Hepatocyte (in vitro differentiated cells): ENCODE results near the gene VTA1. TPM values are rescaled to one million over a fixed set of nuclear protein-coding genes. Genes with fewer than 3 reads are reported as not detected.

Experiments used
- DNase-seq: peaks from one replicate; pipeline ENCODE4 v3.0.0-alpha.2; 2016; ENCODE audit warnings: low spot score
- H2AFZ ChIP-seq: fragments of 200-600 bp; sonication (generic); 2 replicates; pipeline ENCODE4 v1.6.0; 2016; ENCODE audit warnings: antibody characterized with exemption, mild to moderate bottlenecking
- H3K27ac ChIP-seq: fragments of 200-600 bp; sonication (generic); 2 replicates; pipeline ENCODE4 v1.5.1; 2016; ENCODE audit warnings: mild to moderate bottlenecking
- H3K27me3 ChIP-seq: fragments of 200-600 bp; sonication (generic); 2 replicates; pipeline ENCODE4 v1.6.1; 2016
- H3K36me3 ChIP-seq: fragments of 200-600 bp; sonication (generic); replicated peaks from 2 replicates; pipeline ENCODE4 v1.5.1; 2016; ENCODE audit warnings: low read depth; ENCODE audit not compliant: insufficient read depth
- H3K4me1 ChIP-seq: fragments of 200-600 bp; sonication (generic); 2 replicates; pipeline ENCODE4 v1.5.1; 2016; ENCODE audit warnings: mild to moderate bottlenecking, moderate library complexity; ENCODE audit not compliant: insufficient read depth
- H3K4me2 ChIP-seq: fragments of 200-600 bp; sonication (generic); 2 replicates; pipeline ENCODE4 v1.6.0; 2016
- H3K4me3 ChIP-seq: fragments of 200-600 bp; sonication (generic); 2 replicates; pipeline ENCODE4 v1.5.1; 2016; ENCODE audit warnings: mild to moderate bottlenecking
- H3K79me2 ChIP-seq: fragments of 200-600 bp; sonication (generic); 2 replicates; pipeline ENCODE4 v1.6.0; 2017; ENCODE audit warnings: mild to moderate bottlenecking
- H3K9me2 ChIP-seq: fragments of 200-600 bp; sonication (generic); replicated peaks from 2 replicates; pipeline ENCODE4 v1.6.0; 2017; ENCODE audit warnings: mild to moderate bottlenecking; ENCODE audit not compliant: insufficient read depth
- H3K9me3 ChIP-seq: fragments of 200-600 bp; sonication (generic); 2 replicates; pipeline ENCODE4 v1.5.1; 2016; ENCODE audit warnings: low read depth, mild to moderate bottlenecking
- H4K20me1 ChIP-seq: fragments of 200-600 bp; sonication (generic); 2 replicates; pipeline ENCODE4 v1.6.0; 2016; ENCODE audit warnings: mild to moderate bottlenecking; ENCODE audit not compliant: insufficient read depth, poor library complexity, severe bottlenecking
- EZH2 ChIP-seq: fragments of 200-600 bp; sonication (generic); IDR thresholded peaks from 2 replicates; pipeline ENCODE4 v1.6.1; 2016; ENCODE audit warnings: antibody characterized with exemption, mild to moderate bottlenecking, borderline replicate concordance
- EZH2phosphoT487 ChIP-seq: fragments of 200-600 bp; sonication (generic); IDR thresholded peaks from one replicate; pipeline ENCODE4 v1.6.1; 2018; ENCODE audit warnings: antibody characterized with exemption, mild to moderate bottlenecking, low read depth, moderate library complexity; ENCODE audit not compliant: unreplicated experiment, severe bottlenecking
- WGBS: methylation state at CpG from one replicate; pipeline ENCODE4 v1.1.6; 2016; ENCODE audit warnings: low lambda C conversion rate; ENCODE audit errors: missing lambda C conversion rate; 5-methylcytosine and 5-hydroxymethylcytosine counted together
- polyA plus RNA-seq: library from polyadenylated mRNA; unstranded; fragments of >200 nt; fragmentation: Nextera tagmentation; extraction: Ambion mirVana; gene quantifications from 2 replicates; pipeline ENCODE4 v1.2.1, GENCODE V29; 2016
- total RNA-seq: library from RNA; depleted of rRNA; stranded (reverse); fragments of >200 nt; gene quantifications from 2 replicates; pipeline ENCODE4 v1.2.3, GENCODE V29; 2014
- TF ChIP-seq, protein P1 (sequence below): fragments of 200-600 bp; sonication (generic); IDR thresholded peaks from 2 replicates; pipeline ENCODE4 v1.5.1; 2016; ENCODE audit warnings: antibody characterized with exemption, mild to moderate bottlenecking; ENCODE audit not compliant: poor library complexity

Gene VTA1
- total and polyA plus RNA-seq, 2 experiments from 2014 or later: 77.6 to 99.2 TPM

DNA sequence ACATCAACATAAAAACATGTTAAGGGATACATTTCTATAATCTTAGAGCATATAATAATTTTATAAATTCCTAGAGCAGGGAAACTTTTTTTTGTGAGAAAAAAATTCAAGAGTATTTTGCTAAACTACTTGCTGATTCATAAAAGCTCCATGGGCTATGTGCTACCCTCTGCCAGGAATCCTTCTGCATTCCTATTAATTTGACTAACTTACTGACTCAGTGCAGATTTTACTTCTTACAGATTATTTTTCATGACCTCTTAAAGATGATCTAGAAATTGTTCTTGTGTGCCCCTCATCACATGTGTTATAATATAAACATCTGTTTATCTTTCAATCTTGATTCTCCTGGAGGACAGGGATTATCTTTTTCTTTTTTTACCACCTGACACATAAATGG lies 5.7 kb downstream of the VTA1 start:
- no peak for TF ChIP-seq EZH2
- Histone ChIP-seq H4K20me1 (peaks cover 11% of the 10 kb centered on the region), H3K36me3 (no peaks in the 10 kb centered on the region), H3K9me3 (no peaks in the 10 kb centered on the region), H3K79me2 (peaks cover 94% of the 10 kb centered on the region), H3K27me3 (no peaks in the 10 kb centered on the region), H3K4me3 (no peak overlapping the region), H3K4me2 (no peak overlapping the region), H3K27ac (no peak overlapping the region), H3K4me1 (peaks cover 12% of the 10 kb centered on the region), H2AFZ (no peak overlapping the region), H3K9me2 (no peaks in the 10 kb centered on the region)
- no peak for DNase-seq

DNA sequence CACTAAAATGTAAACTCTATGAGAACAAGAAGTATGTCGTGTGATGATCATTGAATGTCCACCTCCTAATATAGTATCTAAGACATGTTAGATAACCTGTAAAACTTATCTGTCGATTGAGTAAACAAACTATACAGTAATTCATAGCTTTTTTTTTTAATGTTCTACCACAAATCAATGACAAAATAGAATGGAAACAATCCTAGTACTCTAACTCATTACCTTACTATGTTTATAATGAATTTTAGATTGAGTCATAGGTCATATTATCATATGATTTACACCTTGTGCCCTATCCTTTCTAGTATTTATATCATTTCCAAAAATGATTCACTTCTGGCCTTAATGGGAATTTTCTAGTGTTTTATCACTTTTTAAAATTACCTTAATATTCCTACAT lies 6.1 kb downstream of the VTA1 start:
- no peak overlapping the region for H3K27ac ChIP-seq
- H3K79me2 ChIP-seq: peaks cover 94% of the 10 kb centered on the region
- no peaks in the 10 kb centered on the region for H3K27me3 ChIP-seq
- no peak for DNase-seq
- H3K9me3 ChIP-seq: no peaks in the 10 kb centered on the region
- no peak overlapping the region for H3K4me2 ChIP-seq
- WGBS: 73% methylated on average over 2 of the region's 2 CpGs
- H3K4me3 ChIP-seq: no peak overlapping the region
- TF ChIP-seq EZH2: no peak
- no peak for TF ChIP-seq EZH2phosphoT487
- TF ChIP-seq, protein P1, sequence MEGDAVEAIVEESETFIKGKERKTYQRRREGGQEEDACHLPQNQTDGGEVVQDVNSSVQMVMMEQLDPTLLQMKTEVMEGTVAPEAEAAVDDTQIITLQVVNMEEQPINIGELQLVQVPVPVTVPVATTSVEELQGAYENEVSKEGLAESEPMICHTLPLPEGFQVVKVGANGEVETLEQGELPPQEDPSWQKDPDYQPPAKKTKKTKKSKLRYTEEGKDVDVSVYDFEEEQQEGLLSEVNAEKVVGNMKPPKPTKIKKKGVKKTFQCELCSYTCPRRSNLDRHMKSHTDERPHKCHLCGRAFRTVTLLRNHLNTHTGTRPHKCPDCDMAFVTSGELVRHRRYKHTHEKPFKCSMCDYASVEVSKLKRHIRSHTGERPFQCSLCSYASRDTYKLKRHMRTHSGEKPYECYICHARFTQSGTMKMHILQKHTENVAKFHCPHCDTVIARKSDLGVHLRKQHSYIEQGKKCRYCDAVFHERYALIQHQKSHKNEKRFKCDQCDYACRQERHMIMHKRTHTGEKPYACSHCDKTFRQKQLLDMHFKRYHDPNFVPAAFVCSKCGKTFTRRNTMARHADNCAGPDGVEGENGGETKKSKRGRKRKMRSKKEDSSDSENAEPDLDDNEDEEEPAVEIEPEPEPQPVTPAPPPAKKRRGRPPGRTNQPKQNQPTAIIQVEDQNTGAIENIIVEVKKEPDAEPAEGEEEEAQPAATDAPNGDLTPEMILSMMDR: no peak
- peaks cover 8% of the 10 kb centered on the region for H3K4me1 ChIP-seq
- H4K20me1 ChIP-seq: peaks cover 10% of the 10 kb centered on the region
- no peaks in the 10 kb centered on the region for H3K9me2 ChIP-seq
- no peak overlapping the region for H2AFZ ChIP-seq
- H3K36me3 ChIP-seq: no peaks in the 10 kb centered on the region

DNA sequence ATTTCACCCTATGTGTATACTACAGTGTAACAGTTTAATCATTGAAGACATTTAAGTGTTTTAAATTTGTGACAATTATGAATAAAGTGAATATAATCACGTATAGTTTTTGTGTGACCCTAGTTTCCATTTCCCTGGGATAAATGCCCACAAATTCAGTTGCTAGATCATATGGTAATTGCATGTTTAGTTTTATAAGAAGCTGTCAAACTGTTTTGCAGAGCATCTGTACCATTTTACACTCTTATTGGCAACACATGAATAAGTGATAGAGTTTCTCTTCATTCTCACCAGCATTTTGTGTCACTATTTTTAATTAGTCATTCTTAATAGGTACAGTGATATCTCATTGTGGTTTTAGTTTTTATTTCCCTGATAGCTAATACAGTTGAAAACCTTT lies 7.3 kb downstream of the VTA1 start:
- Histone ChIP-seq H3K79me2 (peaks cover 94% of the 10 kb centered on the region), H3K36me3 (no peaks in the 10 kb centered on the region), H2AFZ (no peak overlapping the region)

DNA sequence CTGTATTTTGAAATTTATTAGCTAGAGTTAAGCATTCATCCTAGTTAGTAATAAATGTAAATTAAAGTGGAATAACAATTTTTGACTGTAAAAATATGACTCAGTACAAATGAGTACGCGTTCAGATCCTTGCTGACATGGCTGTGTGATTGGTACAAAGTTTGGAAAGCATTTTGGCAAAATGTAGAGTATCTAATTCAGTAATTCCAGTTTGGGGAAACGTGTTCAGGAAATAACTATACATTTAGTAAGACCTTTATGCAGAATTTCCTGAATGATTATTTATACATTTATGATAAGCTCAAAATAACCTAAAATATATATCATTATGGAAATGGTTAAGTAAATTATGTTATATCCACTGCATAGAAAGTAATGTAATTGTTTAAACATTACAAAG lies 8.0 kb downstream of the VTA1 start:
- Histone ChIP-seq H3K4me2 (no peak overlapping the region), H3K36me3 (no peaks in the 10 kb centered on the region), H3K27ac (no peak overlapping the region), H3K9me3 (no peaks in the 10 kb centered on the region), H2AFZ (no peak overlapping the region), H3K27me3 (no peaks in the 10 kb centered on the region), H3K79me2 (peaks cover 94% of the 10 kb centered on the region), H3K9me2 (no peaks in the 10 kb centered on the region), H4K20me1 (peaks cover 6% of the 10 kb centered on the region), H3K4me3 (no peak overlapping the region), H3K4me1 (no peaks in the 10 kb centered on the region)
- no peak for DNase-seq
- WGBS: 78% methylated on average over 3 of the region's 3 CpGs
- TF ChIP-seq EZH2: no peak
- TF ChIP-seq, protein P1: no peak
- TF ChIP-seq EZH2phosphoT487: no peak

More for the DNA sequence above, 7.3 kb downstream of the VTA1 start:
- Histone ChIP-seq H3K4me3 (no peak overlapping the region), H3K4me1 (no peaks in the 10 kb centered on the region), H3K27ac (no peak overlapping the region), H3K27me3 (no peaks in the 10 kb centered on the region), H3K4me2 (no peak overlapping the region), H4K20me1 (peaks cover 6% of the 10 kb centered on the region), H3K9me3 (no peaks in the 10 kb centered on the region), H3K9me2 (no peaks in the 10 kb centered on the region)
- TF ChIP-seq EZH2phosphoT487: no peak
- TF ChIP-seq, protein P1: no peak
- no peak for TF ChIP-seq EZH2
- no peak for DNase-seq
- WGBS: 97% methylated on average over 1 of the region's 1 CpG
